ENCODE measurements around the gene CRACR2A. TPM values are rescaled to one million over a fixed set of nuclear protein-coding genes. Genes with fewer than 3 reads are reported as not detected.

The CRACR2A gene
- total and polyA plus RNA-seq, 2 of the 8 experiments (the other 6 are each of a cell fraction or from before 2014, with no cell fraction given) = 0.85 to 3.2 TPM

DNA sequence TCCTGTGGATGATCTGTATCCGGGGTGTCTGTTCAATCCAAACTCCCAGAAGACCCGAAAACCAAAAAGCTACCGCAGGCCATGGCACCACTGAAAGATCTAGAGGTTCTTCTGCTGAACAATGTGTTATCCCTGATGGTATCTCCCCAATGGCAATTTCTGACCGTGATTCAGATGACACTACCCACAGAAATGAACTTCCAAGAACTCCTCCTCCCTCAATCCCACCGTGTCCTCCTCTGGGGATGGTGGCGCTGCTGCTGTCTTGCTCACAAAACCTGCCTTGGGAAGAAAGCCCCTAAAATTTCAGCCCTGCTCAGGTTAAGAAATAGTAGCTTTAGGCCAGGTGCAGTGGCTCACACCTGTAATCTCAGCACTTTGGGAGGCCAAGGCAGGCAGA, 7.8 kb downstream of the CRACR2A start:
- FAIRE-seq = no peak
- no peak for TF ChIP-seq SP4 (IDR thresholded peaks at IDR 0.05; ENCODE audit: low read length)

More for the DNA sequence above, 7.8 kb downstream of the CRACR2A start:
- H2AK5ac ChIP-seq (ENCODE audit: low read depth, low read length) = no peak overlapping the region
- H4K91ac ChIP-seq (replicated peaks; ENCODE audit: insufficient read length, low read length) = no peak overlapping the region
- no peak overlapping the region for H3K4me2 ChIP-seq (ENCODE audit: insufficient read depth in 1 of 2, low read depth in 2 of 2, low read length in 2 of 2)
- H3K79me2 ChIP-seq (ENCODE audit: control insufficient read depth in 1 of 2, insufficient read depth in 2 of 2, low read length in 2 of 2) = no peaks in the 10 kb centered on the region
- H3K79me1 ChIP-seq (ENCODE audit: low read depth, low read length) = no peaks in the 10 kb centered on the region
- no peak overlapping the region for H2BK20ac ChIP-seq (ENCODE audit: low read length)
- no peak overlapping the region for H2BK5ac ChIP-seq (ENCODE audit: low read depth, low read length)
- no peak overlapping the region for H3K4me3 ChIP-seq (ENCODE audit: extremely low read depth in 1 of 4, insufficient read depth in 2 of 4, low read depth in 3 of 4, low read length in 4 of 4)
- H3K27ac ChIP-seq (ENCODE audit: low read depth, low read length) = no peak overlapping the region
- H4K5ac ChIP-seq (ENCODE audit: insufficient read length, low read depth, low read length) = no peak overlapping the region
- ChIA-PET CTCF (ENCODE audit: partially characterized antibody) (interaction anchor here (1.0 to 1.6 kb wide), 3 partner anchors 22 to 87 kb away, joined by 3 read pairs; no protein-coding TSS in a partner anchor), POLR2A (ENCODE audit: partially characterized antibody) (no interaction called here)
- H3K27me3 ChIP-seq (replicated peaks in 1 of 4; ENCODE audit: control insufficient read depth in 3 of 4, extremely low read depth in 1 of 4, insufficient read depth in 3 of 4, low read length in 3 of 4) = no peaks in the 10 kb centered on the region
- 85% methylated on average over 6 of the region's 6 CpGs; no CpG with 5 or more reads in 1 of the 2 experiments for WGBS, 2 experiments (ENCODE audit: extremely low coverage in 1 of 2, insufficient coverage in 1 of 2, insufficient read length in 1 of 2, insufficient replicate concordance in 2 of 2, low coverage in 1 of 2, low lambda C conversion rate in 2 of 2, missing lambda C conversion rate in 1 of 2)
- H3K4ac ChIP-seq (replicated peaks; ENCODE audit: insufficient read length, low read depth, low read length) = no peak overlapping the region
- no peak overlapping the region for H3K18ac ChIP-seq (ENCODE audit: extremely low read depth, low read length)
- H3K23ac ChIP-seq (ENCODE audit: insufficient read length) = no peak overlapping the region
- no peak overlapping the region for H3K14ac ChIP-seq (ENCODE audit: insufficient read length)
- H3K36me3 ChIP-seq (ENCODE audit: control insufficient read depth in 2 of 4, insufficient read depth in 4 of 4, low read length in 3 of 4) = no peaks in the 10 kb centered on the region
- no peaks in the 10 kb centered on the region; the same call in 1 of the 2 replicates for H3K23me2 ChIP-seq (ENCODE audit: low read depth, low read length)
- H3K56ac ChIP-seq (replicated peaks; ENCODE audit: insufficient read length, low read depth, low read length) = no peak overlapping the region
- no peak overlapping the region for H2BK12ac ChIP-seq (ENCODE audit: low read depth, low read length)
- no peaks in the 10 kb centered on the region for H3K9me3 ChIP-seq (ENCODE audit: insufficient read depth in 2 of 2, low read depth in 1 of 2, low read length in 1 of 2)
- no peaks in the 10 kb centered on the region for H3K4me1 ChIP-seq (replicated peaks in 1 of 4; ENCODE audit: control insufficient read depth in 3 of 4, insufficient read depth in 4 of 4, low read length in 3 of 4)
- H2BK120ac ChIP-seq (replicated peaks; ENCODE audit: low read depth, low read length) = no peak overlapping the region
- no peak overlapping the region for H3K9ac ChIP-seq (replicated peaks in 1 of 4; ENCODE audit: extremely low read depth in 1 of 4, low read depth in 3 of 4, low read length in 3 of 4)
- no peak overlapping the region for H4K8ac ChIP-seq (ENCODE audit: extremely low read depth, insufficient read depth, low read length)
- H2AFZ ChIP-seq (ENCODE audit: low read length) = no peak overlapping the region
- no peak overlapping the region for H2BK15ac ChIP-seq (ENCODE audit: low read length)
- H4K20me1 ChIP-seq (replicated peaks in 1 of 2; ENCODE audit: control insufficient read depth in 1 of 2, insufficient read depth in 2 of 2, low read length in 2 of 2) = no peaks in the 10 kb centered on the region
- DNase-seq (ENCODE audit: low read depth in 1 of 2, low spot score in 2 of 2) = peak in 1 of 2 experiments; percentile 20
